ENCODE data around the gene PLET1. TPM values are rescaled to one million over a fixed set of nuclear protein-coding genes. Genes with fewer than 3 reads are reported as not detected.

PLET1 gene
- total and polyA plus RNA-seq, 9 of the 15 experiments (the other 6 are each of a cell fraction or from before 2014, with no cell fraction given): not detected

GRCh38 chr11:112281726-112282125 lies 21.1 kb upstream of the PLET1 start (continued):
- no peak for TF ChIP-seq ETS1 (conservative IDR thresholded peaks at IDR 0.05; ENCODE audit: control insufficient read depth, low read depth, low read length)
- TF ChIP-seq SREBF1 (IDR thresholded peaks at IDR 0.05; ENCODE audit: borderline replicate concordance, low read depth, low read length): no peak
- TF ChIP-seq ZNF184 (CRISPR knock-in tag; IDR thresholded peaks at IDR 0.05): no peak
- TF ChIP-seq RFX7 (CRISPR knock-in tag; IDR thresholded peaks at IDR 0.05): no peak
- no peak for TF ChIP-seq ZBTB34 (CRISPR knock-in tag; IDR thresholded peaks at IDR 0.05)
- no peak for TF ChIP-seq ZNF3 (CRISPR knock-in tag; IDR thresholded peaks at IDR 0.05)
- TF ChIP-seq ZNF830 (CRISPR knock-in tag; IDR thresholded peaks at IDR 0.05): no peak
- TF ChIP-seq POLR2G (IDR thresholded peaks at IDR 0.05; ENCODE audit: low read depth, low read length): no peak
- TF ChIP-seq USF1 (CRISPR knock-in tag; IDR thresholded peaks at IDR 0.05): no peak
- TF ChIP-seq ZNF707 (CRISPR knock-in tag; conservative IDR thresholded peaks at IDR 0.05): no peak
- no peak for TF ChIP-seq XRCC5 (IDR thresholded peaks at IDR 0.05; ENCODE audit: low read depth, low read length)
